HepG2 (cell line): ENCODE measurements around the gene SBDS. TPM values are rescaled to one million over a fixed set of nuclear protein-coding genes. Genes with fewer than 3 reads are reported as not detected.
"Not testable (repeated sequence)": the region's sequence is repeated elsewhere in the genome, so short reads cannot be mapped to it uniquely, and the experiment has no call there.

Experiments used
- ATAC-seq: fragments of 200-7000 bp; cut with Tn5 transposase; 3 replicates; pipeline ENCODE4 v1.9.1; 2020; ENCODE audit warnings: mild to moderate bottlenecking, moderate library complexity
- BruUV-seq: library from RNA; stranded (reverse); fragments of 400-500 nt; replicated peaks from 2 replicates; lab custom pipeline; 2021; lab: Mats Ljungman, UMichigan
- CTCF ChIA-PET: fragments of 300-600 bp; formaldehyde crosslinking; extraction: SDS; loops from one replicate; lab custom pipeline; 2021; ENCODE audit warnings: low total read pairs, inconsistent platforms, low intra/inter-chr PET ratio; lab: Yijun Ruan, JAX
- POLR2A ChIA-PET: fragments of 350-600 bp; sonication (Branson Sonifier 250); formaldehyde crosslinking; loops from one replicate; lab custom pipeline; 2020; ENCODE audit warnings: antibody characterized with exemption, inconsistent platforms; lab: Yijun Ruan, JAX
- DNase-seq: peaks from one replicate; pipeline ENCODE4 v3.0.0-alpha.2; 2015; ENCODE audit warnings: low spot score
- FAIRE-seq: peaks from 3 replicates; lab custom pipeline; 2011; peaks lifted over from hg19 to GRCh38; lab: Jason Lieb, UNC
- H2AFZ ChIP-seq: one replicate; pipeline ENCODE4 v1.6.1; 2011; ENCODE audit warnings: low read length, inconsistent platforms
- H3K27ac ChIP-seq: fragments of 300-600 bp; 3 replicates; pipeline ENCODE4 v1.8.0; 2011; ENCODE audit warnings: mixed run types, mild to moderate bottlenecking, mixed read lengths, low read length, inconsistent platforms; ENCODE audit not compliant: insufficient read depth; ENCODE audit errors: extremely low read length
- H3K27me3 ChIP-seq, 2 experiments: fragments of 200-600 bp in 1 of 2; 2 replicates in 1 of 2; 3 replicates in 1 of 2; pipeline versions ENCODE4 v1.6.0 to v1.8.0; 2011; ENCODE audit warnings: low read length in 2 of 2, mild to moderate bottlenecking in 2 of 2, moderate library complexity in 2 of 2, inconsistent platforms in 1 of 2; ENCODE audit not compliant: insufficient read depth in 2 of 2, control insufficient read depth in 1 of 2
- H3K36me3 ChIP-seq, 2 experiments: fragments of 200-600 bp in 1 of 2; replicated peaks in 1 of 2; 2 replicates in 1 of 2; 3 replicates in 1 of 2; pipeline versions ENCODE4 v1.5.1 to v1.8.0; 2011; ENCODE audit warnings: low read length in 2 of 2, inconsistent platforms in 1 of 2; ENCODE audit not compliant: insufficient read depth in 2 of 2, control insufficient read depth in 1 of 2
- H3K4me1 ChIP-seq: 2 replicates; pipeline ENCODE4 v1.5.1; 2012; ENCODE audit warnings: low read length, inconsistent platforms; ENCODE audit not compliant: insufficient read depth
- H3K4me2 ChIP-seq: 2 replicates; pipeline ENCODE4 v1.6.0; 2011; ENCODE audit warnings: low read depth, low read length, inconsistent platforms
- H3K4me3 ChIP-seq, 3 experiments: fragments of 200-600 bp in 1 of 3; sonication (generic), shearing (Covaris generic) in 1 of 3; replicated peaks in 1 of 3; 2 replicates each; pipeline ENCODE4 v1.5.1; 2011 to 2016; ENCODE audit warnings: low read length in 3 of 3, inconsistent platforms in 2 of 3, low read depth in 2 of 3, mild to moderate bottlenecking in 2 of 3, control low read depth in 1 of 3, mixed read lengths in 1 of 3; ENCODE audit not compliant: insufficient read depth in 1 of 3
- H3K79me2 ChIP-seq: one replicate; pipeline ENCODE4 v1.6.1; 2011; ENCODE audit warnings: low read length, inconsistent platforms; ENCODE audit not compliant: insufficient read depth
- H3K9ac ChIP-seq: 2 replicates; pipeline ENCODE4 v1.6.0; 2011; ENCODE audit warnings: mild to moderate bottlenecking, low read depth, low read length, inconsistent platforms; ENCODE audit not compliant: insufficient read depth
- H3K9me3 ChIP-seq: 2 replicates; pipeline ENCODE4 v1.5.1; 2012; ENCODE audit warnings: mild to moderate bottlenecking, low read length
- H4K20me1 ChIP-seq: 2 replicates; pipeline ENCODE4 v1.6.0; 2011; ENCODE audit warnings: inconsistent platforms, mild to moderate bottlenecking, low read length, moderate library complexity; ENCODE audit not compliant: insufficient read depth
- WGBS: methylation state at CpG from one replicate; pipeline ENCODE4 v1.1.6; 2017; ENCODE audit warnings: low lambda C conversion rate; 5-methylcytosine and 5-hydroxymethylcytosine counted together
- in situ Hi-C: cut with HindIII; loops from 2 replicates; pipeline ENCODE4 v1.10.0; 2017; ENCODE audit warnings: low pct_unique_long_range_greater_than_20kb; ENCODE audit not compliant: extremely low pct_ligation_motif_present
- intact Hi-C: fragments of 100-400 bp; cut with micrococcal nuclease; formaldehyde crosslinking; loops from one replicate; pipeline ENCODE4 v1.10.0; 2022; ENCODE audit not compliant: unreplicated experiment
- polyA plus RNA-seq, 8 experiments: library from polyadenylated mRNA; depleted of rRNA in 3 of 8; stranded (reverse) in 7 of 8; unstranded in 1 of 8; fragments of >200 nt; fragmentation: Illumina TruSeq in 4 of 8; extraction: Trizol in 4 of 8; gene quantifications; 2 replicates each; pipeline versions ENCODE4 v1.2.1 to v1.2.3, GENCODE V29; 2011 to 2016; ENCODE audit warnings: low read depth in 4 of 8, missing spikeins in 1 of 8, mixed read lengths in 1 of 8; ENCODE audit not compliant: insufficient read depth in 1 of 8
- total RNA-seq, 5 experiments: library from RNA; depleted of rRNA; stranded (reverse); fragments of >200 nt; fragmentation: Illumina TruSeq; extraction: Trizol; gene quantifications; 2 replicates each; pipeline ENCODE4 v1.2.3, GENCODE V29; 2016; ENCODE audit warnings: low read depth in 1 of 5

The SBDS gene
- total and polyA plus RNA-seq, 2 of the 13 experiments (the other 11 are each of a cell fraction or from before 2014, with no cell fraction given): 39.1 to 79.3 TPM

DNA sequence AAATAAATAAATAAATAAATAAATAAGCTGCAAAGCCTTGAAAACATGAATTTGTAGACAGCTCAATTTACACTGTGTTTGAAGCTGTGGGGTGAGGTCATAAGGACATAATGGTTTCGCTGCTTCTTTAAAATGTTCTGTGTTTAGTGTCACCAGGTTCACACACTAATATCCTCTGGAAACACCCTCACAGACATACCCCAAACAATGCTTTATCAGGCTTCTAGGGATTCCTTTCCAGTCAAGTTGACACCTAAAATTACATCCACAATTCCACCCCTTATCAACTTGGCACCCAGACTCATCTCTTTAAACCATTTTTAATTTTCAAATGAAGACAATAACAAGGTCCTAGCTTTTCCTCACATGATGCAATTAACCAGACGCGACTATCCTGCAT lies 5.8 kb downstream of the SBDS start:
- H3K27ac ChIP-seq, H3K4me2 ChIP-seq, DNase-seq, H3K4me3 ChIP-seq, H3K79me2 ChIP-seq, ATAC-seq, BruUV-seq, intact Hi-C loops, H3K9ac ChIP-seq, H3K27me3 ChIP-seq, POLR2A ChIA-PET, H3K4me1 ChIP-seq, H4K20me1 ChIP-seq, H3K9me3 ChIP-seq, CTCF ChIA-PET, H2AFZ ChIP-seq: not testable (repeated sequence)
- WGBS: 95% methylated on average over 1 of the region's 3 CpGs
- H3K36me3 ChIP-seq: peaks cover 0 to 20% of the 10 kb centered on the region in 2 experiments; a peak in 2 of 5 replicates
- in situ Hi-C loops: loop anchor here (25.0 kb wide), 1 partner anchor 152 kb away; no protein-coding TSS in a partner anchor
- FAIRE-seq: peak; percentile 39

DNA sequence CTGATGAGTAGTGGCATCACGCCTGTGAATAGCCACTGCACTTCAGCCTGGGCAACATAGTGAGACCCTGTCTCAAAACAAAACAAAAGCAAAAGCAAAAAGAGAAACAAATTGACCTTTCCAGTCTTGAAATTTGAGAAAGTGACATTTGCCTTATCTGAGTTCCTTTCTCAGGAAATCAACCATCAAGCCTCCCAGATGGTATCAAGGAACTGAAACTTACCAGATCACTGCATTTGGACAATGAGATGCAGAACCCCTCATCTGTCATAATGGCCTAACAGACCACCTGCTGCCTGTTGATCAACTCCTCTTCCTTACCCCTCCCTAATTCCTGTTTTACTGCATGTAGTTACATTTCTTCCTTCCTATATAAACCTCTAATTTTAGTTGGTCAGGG lies 15.1 kb downstream of the SBDS start:
- H3K9ac ChIP-seq, H4K20me1 ChIP-seq, H3K4me2 ChIP-seq, H3K9me3 ChIP-seq, H3K27me3 ChIP-seq, H3K79me2 ChIP-seq, intact Hi-C loops, H2AFZ ChIP-seq, POLR2A ChIA-PET, DNase-seq, H3K4me3 ChIP-seq, ATAC-seq, CTCF ChIA-PET, H3K36me3 ChIP-seq, BruUV-seq, H3K27ac ChIP-seq, H3K4me1 ChIP-seq: not testable (repeated sequence)
- in situ Hi-C loops: loop anchor here (25.0 kb wide), 1 partner anchor 143 kb away; no protein-coding TSS in a partner anchor
- peak; percentile 47 for FAIRE-seq
- 88% methylated on average over 1 of the region's 1 CpG for WGBS

DNA sequence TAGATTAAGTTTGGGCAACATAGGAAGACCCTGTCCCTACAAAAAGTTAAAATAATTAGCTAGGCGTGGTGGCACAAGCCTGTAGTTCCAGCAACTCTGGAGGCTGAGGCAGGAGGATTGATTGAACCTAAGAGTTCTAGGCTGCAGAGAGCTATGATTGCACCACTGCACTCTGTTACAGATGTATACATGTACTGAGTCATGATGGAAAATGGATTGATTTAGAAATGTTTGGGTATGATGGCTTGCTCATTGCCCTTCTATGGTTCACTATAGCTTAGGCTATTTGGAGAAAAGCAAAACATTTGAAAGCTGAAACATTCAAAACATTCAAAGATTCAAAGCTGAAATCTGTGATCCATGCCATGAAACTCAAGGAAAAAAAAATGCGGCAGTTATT lies 16.4 kb downstream of the SBDS start:
- H4K20me1 ChIP-seq, H3K79me2 ChIP-seq, BruUV-seq, H3K27ac ChIP-seq, intact Hi-C loops, H3K9ac ChIP-seq, CTCF ChIA-PET, H3K4me1 ChIP-seq, DNase-seq, H3K4me2 ChIP-seq, ATAC-seq, FAIRE-seq, H3K4me3 ChIP-seq, H3K27me3 ChIP-seq, H2AFZ ChIP-seq, POLR2A ChIA-PET, H3K36me3 ChIP-seq, H3K9me3 ChIP-seq: not testable (repeated sequence)
- 71% methylated on average over 2 of the region's 2 CpGs for WGBS
- in situ Hi-C loops: loop anchor here (25.0 kb wide), 1 partner anchor 142 kb away; no protein-coding TSS in a partner anchor

DNA sequence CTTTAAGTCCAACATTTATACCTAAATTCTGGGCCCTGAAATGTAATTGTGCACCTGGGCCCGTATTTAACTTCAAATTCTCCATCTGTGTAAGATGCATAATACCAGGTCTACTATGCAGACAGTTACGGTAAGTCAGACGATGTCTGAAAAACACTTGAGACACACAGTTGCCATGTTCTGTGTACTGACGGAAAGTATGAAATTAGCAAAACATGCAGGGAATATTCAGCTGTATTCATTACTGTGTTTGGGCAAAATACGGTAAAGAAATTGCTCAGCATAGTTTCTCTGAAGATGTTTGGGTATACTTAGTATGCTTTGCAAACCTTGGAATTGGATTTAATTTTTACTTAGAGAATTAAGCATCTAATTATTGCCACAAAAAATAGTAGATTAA lies 17.1 kb downstream of the SBDS start:
- CTCF ChIA-PET, H3K4me2 ChIP-seq, DNase-seq, BruUV-seq, H3K9ac ChIP-seq, H3K79me2 ChIP-seq, H3K36me3 ChIP-seq, H3K9me3 ChIP-seq, H3K4me3 ChIP-seq, H3K4me1 ChIP-seq, H4K20me1 ChIP-seq, H3K27ac ChIP-seq, POLR2A ChIA-PET, H2AFZ ChIP-seq, ATAC-seq, H3K27me3 ChIP-seq, intact Hi-C loops: not testable (repeated sequence)
- peak; percentile 70 for FAIRE-seq
- WGBS: 68% methylated on average over 3 of the region's 5 CpGs
- in situ Hi-C loops: loop anchor here (25.0 kb wide), 1 partner anchor 141 kb away; no protein-coding TSS in a partner anchor
